Retinal pigment epithelial cell (primary cell): Measurements from ENCODE around the gene INSYN1.

Experiments used
- DNase-seq: peaks from one replicate; pipeline ENCODE4 v3.0.0-alpha.2; 2010; ENCODE audit warnings: low read depth
- H3K4me3 ChIP-seq: 2 replicates; pipeline ENCODE4 v1.5.1; 2011; ENCODE audit warnings: mild to moderate bottlenecking, low read length, control low read depth, moderate library complexity
- CTCF ChIP-seq: conservative IDR thresholded peaks from 2 replicates; pipeline ENCODE4 v1.5.1; 2011; ENCODE audit warnings: low read depth, low read length, control low read depth, inconsistent platforms

The INSYN1 gene

DNA sequence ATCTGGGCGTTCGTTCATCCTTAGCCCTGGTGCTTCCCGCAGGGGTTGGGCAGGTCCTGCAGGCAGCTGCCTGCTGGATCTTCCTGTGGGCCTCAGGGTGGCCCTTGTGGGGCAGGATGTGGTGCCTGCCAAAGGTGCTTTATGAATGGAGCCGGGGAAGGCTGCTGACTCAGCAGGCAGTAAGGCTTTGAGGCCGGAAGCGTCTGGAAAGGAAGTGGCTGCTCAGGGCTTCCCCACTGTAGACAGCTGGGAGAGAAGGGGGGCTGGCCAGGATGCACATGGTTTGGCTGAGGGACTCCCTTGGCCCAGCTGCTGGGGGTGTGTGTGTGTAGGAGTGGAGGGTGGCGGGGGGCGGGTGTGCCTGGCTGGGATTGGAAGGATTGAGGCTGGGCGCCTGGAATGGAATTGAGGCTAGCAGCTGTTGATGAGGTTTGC is 56.1 kb downstream of the INSYN1 start:
- TF ChIP-seq CTCF, result no peak
- DNase-seq, result peak; percentile 76
- no peak overlapping the region for H3K4me3 ChIP-seq

DNA sequence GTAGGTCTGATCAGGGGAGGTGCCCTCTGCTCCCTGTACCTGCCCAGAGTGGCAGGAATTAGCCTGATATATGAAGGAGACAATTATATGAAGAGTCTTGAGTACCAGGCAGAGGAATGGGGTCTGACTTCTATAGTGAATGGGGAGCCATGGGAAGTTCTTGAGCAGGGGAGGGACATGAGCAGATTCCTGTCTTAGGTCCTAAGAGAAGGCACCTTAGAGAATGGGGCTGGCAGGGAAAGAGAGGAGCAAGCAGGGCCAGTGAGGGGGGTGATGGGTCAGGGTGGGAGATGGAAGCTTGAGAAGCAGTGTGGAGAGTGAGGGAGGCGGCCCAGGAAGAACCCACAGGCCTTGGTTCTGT is 56.5 kb downstream of the INSYN1 start:
- no peak for DNase-seq
- no peak for TF ChIP-seq CTCF
- no peak overlapping the region for H3K4me3 ChIP-seq

GRCh38 chr15:73695773-73696640 is 57.1 kb downstream of the INSYN1 start:
- DNase-seq, result no peak
- TF ChIP-seq CTCF, result no peak
- no peak overlapping the region for H3K4me3 ChIP-seq

DNA sequence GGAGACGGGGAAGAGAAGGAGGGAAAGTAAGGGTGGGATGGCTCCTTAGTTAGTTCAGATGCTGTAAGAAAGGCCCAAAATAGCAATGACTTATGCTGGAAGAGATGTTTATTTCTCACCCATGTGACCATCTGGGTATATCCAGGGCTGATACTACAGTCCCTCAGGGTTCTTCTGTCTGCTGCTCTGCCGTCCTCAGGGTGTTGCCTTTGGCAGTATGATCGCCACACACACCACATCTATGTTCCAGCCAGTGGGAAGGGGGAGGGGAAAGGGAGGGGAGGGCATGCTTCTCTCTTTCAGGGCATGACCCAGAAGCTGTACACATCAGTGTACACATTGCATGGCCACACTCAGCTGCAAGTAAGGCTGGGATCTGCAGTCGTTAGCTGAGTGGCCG is 58.7 kb downstream of the INSYN1 start:
- H3K4me3 ChIP-seq, result no peak overlapping the region
- TF ChIP-seq CTCF, result no peak
- no peak for DNase-seq

DNA sequence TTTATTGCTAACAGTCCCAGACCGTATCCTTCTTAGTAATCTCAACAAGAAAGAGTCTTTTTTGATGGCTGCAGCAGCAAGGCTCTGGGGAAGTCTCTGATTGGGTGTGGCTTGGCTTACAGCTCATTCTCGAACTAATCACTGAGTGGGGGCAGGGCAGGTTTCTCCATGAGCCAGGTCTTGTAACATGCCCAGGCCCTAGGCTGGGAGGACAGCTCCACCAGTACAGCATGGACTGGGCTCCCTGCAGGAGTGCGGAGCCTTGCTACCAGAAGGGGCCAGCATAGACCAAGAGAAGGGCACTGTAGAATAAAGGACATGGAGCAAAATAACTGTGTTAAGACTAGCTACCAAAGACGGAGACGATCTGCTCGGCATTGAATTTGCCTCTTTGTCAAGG is 61.8 kb downstream of the INSYN1 start:
- H3K4me3 ChIP-seq, result no peak overlapping the region
- peak; percentile 83 for DNase-seq
- TF ChIP-seq CTCF, result peak; percentile 51

- DNase-seq, result no peak
- no peak for TF ChIP-seq CTCF
Measured at GRCh38 chr15:73688455-73688854, 64.7 kb downstream of the INSYN1 start.

DNA sequence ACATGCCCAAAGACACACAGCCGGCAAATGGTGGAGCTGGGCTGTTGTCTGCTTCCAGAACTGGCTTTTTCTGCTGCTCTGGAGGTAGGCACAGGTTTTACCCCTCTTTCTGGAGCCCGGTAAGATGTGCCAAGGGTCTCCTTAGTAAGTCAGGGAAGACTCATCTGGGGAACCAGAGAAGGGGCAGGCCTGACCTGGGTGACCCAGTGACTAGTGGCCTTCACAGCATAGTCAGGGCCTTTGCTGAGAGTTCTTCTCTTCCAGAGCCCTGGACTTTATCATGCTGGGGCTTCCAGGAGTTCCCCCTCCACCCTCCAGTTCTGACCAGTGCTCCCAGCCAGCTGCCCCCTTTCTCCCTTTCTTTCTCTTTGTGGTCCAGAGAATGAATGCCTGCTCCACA is 65.8 kb downstream of the INSYN1 start:
- H3K4me3 ChIP-seq, result no peak overlapping the region
- no peak for DNase-seq
- TF ChIP-seq CTCF, result no peak

More at GRCh38 chr15:73688455-73688854, 64.7 kb downstream of the INSYN1 start:
- no peak overlapping the region for H3K4me3 ChIP-seq
